Skin of body (tissue), 2 donors: Measurements from ENCODE around the gene ATG9A. TPM values are rescaled to one million over a fixed set of nuclear protein-coding genes. Genes with fewer than 3 reads are reported as not detected.
A peak's percentile ranks its signal among the peaks of the same experiment; 100 is the strongest.
"Not testable (repeated sequence)": the region's sequence is repeated elsewhere in the genome, so short reads cannot be mapped to it uniquely, and the experiment has no call there.

Experiments
- DNase-seq: peaks from one replicate; lab custom pipeline; 2025; lab: John Stamatoyannopoulos, UW
- total RNA-seq: library from RNA; depleted of rRNA; stranded (reverse); fragments of >200 nt; gene quantifications from one replicate; pipeline ENCODE4 v1.2.3, GENCODE V29; 2014

The ATG9A gene, protein sequence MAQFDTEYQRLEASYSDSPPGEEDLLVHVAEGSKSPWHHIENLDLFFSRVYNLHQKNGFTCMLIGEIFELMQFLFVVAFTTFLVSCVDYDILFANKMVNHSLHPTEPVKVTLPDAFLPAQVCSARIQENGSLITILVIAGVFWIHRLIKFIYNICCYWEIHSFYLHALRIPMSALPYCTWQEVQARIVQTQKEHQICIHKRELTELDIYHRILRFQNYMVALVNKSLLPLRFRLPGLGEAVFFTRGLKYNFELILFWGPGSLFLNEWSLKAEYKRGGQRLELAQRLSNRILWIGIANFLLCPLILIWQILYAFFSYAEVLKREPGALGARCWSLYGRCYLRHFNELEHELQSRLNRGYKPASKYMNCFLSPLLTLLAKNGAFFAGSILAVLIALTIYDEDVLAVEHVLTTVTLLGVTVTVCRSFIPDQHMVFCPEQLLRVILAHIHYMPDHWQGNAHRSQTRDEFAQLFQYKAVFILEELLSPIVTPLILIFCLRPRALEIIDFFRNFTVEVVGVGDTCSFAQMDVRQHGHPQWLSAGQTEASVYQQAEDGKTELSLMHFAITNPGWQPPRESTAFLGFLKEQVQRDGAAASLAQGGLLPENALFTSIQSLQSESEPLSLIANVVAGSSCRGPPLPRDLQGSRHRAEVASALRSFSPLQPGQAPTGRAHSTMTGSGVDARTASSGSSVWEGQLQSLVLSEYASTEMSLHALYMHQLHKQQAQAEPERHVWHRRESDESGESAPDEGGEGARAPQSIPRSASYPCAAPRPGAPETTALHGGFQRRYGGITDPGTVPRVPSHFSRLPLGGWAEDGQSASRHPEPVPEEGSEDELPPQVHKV
- total RNA-seq, result 24.7 TPM

DNA sequence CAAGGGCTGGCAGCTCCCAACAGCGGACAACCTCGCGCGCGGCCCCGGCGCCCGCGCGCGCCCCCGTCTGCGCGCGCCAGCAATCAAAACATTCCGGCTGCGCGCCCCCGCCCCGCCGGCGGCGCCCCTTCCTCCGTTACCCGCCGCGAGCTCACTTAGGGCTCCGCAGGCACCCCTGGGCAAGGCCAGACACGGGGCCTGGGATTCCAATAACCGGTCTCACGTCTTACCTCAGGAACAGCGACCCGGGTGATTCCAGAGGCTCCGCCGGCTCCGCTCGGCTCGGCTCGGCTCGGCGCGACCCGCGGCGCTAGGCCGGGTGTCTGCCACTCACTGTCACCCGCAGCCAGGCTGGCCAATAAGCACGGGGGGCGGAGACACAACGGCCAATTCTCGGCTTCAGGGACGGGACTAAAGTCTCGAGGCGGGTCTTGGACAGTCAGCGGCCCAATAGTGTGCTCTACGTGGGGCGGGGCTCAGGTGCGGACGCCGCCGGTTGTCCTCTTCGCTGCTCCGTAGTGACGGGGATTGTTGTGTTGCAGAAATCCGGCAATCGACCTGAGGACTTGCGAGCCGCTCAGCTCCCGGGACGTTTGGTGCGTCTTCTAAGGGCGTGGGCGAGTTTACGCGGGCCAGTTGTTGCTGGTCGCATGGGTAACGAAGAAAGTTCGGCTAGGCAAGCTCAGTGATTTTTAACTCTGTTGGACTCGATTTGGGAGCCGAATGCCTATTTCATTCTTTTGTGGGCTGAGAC is at the start of gene ATG9A, which contains the start of gene ANKZF1:
TSS of gene ATG9A (minus strand) at position 332 of the 754 bp plus-strand sequence. CDS start 1,612 bp downstream, outside the sequence.
TSS of gene ANKZF1 (plus strand) at position 502 of the 754 bp plus-strand sequence. CDS start 452 bp downstream, outside the sequence.
- DNase-seq, result peak; percentile 98

- DNase-seq, result no peak
Observed at GRCh38 chr2:219278655-219279150, 49.3 kb upstream of the ATG9A start.

DNA sequence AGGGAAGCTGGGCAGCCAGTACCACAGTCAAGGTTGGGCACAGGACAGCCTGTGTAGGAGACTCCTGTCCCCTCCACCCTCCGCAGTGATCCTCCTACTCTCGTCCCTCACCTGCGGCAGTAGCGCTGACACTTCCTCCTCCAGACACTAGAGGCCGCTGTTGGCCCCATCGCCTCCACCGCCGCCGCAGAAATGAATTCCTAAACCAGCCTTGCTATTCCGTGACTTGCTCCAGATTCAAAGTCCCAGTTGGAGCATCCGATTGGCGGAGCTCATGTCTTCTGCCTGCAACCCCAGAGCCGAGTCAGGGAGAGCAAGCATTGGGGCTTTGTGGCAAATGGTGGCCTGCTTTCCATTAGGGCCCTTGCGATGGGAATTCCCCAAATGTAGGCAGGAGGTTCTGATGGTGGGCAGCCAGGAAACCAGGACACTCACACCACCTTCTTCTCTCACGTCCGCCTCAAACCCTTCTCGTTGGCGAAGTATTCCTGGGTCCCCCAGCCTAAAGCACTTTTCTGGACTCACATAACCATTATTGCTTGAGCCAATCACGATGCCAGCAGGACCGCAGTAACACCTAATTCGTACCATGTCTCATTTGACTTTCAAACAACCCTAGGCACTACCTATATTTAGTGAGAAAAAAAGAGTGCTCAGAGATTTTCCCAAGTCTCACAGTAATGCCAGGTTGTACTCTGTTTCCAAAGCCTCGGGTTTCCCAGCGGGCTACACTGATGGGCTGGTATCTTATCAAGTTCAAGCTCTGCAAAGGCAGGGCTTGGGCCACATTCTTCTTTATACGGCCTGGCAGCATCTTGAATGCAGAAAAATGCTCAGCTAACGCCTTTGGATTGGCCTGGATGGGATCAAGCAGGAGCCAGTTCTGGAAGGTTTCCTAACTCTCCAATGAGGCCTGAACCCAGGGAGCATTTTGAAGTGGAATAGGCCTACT is 48.5 kb upstream of the ATG9A start:
- peak; percentile 87 for DNase-seq

GRCh38 chr2:219274361-219274921 is 45.0 kb upstream of the ATG9A start:
- peak; percentile 35 for DNase-seq

- DNase-seq, result no peak
Observed at GRCh38 chr2:219273937-219274336, 44.5 kb upstream of the ATG9A start.

DNA sequence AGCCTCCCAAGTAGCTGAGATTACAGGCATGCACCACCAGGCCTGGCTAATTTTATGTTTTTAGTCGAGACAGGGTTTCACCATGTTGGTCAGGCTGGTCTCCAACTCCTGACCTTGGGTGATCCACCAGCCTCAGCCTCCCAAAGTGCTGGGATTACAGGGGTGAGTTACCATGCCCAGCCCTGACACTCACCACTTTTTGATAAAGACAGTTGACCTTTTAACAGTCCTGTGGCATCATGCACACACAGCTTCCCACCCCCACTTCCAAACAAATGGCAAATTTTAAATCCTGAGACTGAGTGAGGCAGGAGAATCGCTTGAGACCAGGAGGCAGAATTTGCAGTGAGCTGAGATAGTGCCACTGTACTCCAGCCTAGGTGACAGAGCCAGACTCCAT is 43.6 kb upstream of the ATG9A start:
- no peak for DNase-seq

DNA sequence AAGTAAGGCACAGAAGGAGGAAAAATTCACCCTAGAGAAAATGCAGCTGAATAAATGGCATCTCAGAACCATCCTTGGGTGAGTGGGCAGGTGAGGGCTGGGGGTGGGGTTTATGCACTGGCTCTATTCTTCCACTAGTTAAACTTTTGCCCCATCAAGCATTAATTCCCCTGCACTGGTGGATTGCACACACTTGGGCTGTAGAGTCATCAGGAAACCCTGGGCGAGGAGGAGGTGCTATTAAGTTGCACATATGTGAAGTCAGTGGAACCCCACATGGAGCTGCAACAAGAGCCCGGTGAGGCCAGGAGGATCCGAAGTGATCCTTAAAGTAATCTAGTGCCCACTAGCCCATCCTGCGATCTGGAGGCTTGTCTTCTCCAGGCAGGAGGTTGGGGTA is 42.9 kb upstream of the ATG9A start:
- no peak for DNase-seq

DNA sequence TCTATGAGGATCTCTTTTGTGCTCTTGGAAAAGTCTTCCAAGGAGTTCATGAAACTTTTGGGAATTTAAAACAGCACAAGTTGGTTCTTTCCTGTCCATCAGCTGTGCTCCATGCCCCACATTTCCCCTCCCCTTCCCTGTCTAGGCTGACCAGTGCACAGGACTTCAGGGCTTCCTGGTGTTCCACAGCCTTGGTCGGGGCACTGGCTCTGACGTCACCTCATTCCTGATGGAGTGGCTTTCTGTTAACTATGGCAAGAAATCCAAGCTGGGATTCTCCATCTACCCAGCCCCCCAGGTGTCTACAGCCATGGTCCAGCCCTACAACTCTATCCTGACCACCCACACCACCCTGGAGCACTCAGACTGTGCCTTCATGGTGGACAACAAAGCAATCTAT is 41.6 kb upstream of the ATG9A start:
- DNase-seq, result no peak

GRCh38 chr2:219270055-219270372 is 40.6 kb upstream of the ATG9A start:
- DNase-seq, result no peak

- DNase-seq, result no peak
Observed at GRCh38 chr2:219269362-219270054, 40.1 kb upstream of the ATG9A start.

GRCh38 chr2:219268294-219268693 is 38.9 kb upstream of the ATG9A start:
- DNase-seq, result no peak

- DNase-seq, result no peak
Observed at GRCh38 chr2:219266886-219267285, 37.5 kb upstream of the ATG9A start.

DNA sequence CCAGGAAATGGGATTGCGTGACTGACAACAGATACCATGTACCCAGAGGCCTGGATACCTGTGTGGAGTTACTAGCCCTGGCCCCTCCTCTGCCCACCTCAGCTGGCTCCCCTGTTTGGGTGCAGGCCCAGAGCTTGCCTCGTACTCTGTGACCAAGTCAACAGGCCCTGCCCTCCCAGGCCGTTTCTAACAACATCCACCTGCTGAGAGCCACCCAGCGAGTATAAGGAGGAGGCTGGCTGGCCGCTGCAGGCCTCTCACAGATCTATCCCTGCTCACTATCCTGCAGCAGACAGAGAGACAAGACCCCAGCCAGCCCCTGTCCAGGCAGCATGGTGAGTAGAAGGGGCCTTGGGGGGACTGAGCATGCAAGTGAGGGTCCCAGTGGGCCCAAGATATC is 36.8 kb upstream of the ATG9A start:
- DNase-seq, result no peak

DNA sequence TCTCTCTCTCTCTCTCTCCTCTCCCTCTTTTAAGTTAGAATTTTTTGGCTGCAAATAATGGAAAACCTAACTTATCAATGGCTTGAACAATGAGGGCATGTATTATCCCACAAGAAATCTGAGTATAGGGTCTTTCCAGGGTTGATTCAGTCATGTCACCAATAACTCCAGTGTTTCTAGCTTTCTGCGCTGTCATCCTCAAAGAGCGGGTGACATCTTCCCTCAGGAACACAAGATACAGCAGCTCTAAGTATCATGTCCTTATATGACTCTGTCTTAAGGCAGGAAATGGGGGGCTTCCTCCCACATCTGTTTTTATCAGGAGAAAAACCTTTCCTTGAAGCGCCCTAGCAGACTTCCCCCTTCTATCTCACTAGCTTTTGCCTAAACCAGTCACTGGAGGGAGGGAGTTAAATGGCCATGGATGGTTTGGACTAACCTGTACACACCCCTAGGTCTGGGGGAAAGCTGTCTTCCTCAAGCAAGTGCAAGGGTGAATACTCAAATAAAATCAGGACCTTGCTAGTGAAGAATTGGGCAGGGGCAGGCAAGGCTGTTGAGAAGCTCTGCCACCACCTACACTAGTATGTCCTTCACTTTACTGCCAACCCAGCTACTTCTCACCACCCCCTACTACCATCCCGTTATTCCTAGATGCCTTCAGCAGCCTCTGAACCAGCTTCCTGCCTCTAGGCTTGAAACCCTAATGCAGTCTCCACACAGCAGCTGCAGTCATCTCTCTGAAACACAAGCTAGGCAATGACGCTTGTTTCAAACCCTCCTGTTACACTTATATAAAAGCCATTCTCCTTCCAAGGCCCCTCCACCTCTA is 31.8 kb upstream of the ATG9A start:
- no peak for DNase-seq

DNA sequence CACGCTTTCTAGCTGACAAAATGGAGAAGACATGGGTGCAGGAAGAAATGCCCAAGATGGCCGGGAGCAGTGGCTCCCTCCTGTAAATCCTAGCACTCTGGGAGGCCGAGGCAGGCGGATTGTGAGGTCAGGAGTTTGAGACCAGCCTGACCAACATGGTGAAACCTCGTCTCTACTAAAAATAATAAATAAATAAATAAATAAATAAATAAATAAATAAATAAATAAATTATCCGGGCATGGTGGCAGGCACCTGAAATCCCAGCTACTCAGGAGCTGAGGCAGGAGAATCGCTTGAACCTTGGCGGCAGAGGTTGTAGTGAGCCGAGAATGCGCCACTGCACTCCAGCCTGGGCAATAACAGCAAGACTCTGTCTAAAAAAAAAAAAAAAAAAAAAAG is 29.5 kb upstream of the ATG9A start:
- DNase-seq, result not testable (repeated sequence)

DNA sequence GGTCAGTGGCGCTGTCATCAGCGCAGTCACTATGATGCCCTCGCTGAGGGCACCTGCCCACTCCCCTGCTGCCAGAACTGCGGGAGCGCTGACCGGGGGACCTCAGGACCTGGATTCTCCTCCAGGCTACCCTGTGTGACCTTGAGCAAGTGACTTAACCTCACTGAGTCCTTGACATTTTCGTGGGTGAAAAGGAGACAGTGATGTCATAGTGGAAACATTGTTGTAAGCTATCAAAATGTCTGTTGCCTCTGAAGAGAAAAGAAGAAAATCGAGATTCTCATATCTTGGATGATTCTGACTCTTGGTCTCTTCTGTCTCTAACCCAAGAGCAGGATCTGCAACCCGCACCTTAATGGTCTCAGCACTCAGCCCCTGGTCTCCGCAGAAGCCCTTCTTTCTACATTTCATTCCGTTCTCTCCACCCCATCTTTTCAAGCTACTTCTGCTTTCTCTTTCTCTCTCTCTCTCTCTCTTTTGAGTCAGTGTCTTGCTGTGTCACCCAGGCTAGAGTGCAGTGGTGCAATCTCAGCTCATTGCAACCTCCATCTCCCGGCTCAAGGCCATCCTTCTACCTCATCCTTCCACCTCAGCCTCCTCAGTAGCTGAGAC is 25.3 kb upstream of the ATG9A start:
- no peak for DNase-seq

DNA sequence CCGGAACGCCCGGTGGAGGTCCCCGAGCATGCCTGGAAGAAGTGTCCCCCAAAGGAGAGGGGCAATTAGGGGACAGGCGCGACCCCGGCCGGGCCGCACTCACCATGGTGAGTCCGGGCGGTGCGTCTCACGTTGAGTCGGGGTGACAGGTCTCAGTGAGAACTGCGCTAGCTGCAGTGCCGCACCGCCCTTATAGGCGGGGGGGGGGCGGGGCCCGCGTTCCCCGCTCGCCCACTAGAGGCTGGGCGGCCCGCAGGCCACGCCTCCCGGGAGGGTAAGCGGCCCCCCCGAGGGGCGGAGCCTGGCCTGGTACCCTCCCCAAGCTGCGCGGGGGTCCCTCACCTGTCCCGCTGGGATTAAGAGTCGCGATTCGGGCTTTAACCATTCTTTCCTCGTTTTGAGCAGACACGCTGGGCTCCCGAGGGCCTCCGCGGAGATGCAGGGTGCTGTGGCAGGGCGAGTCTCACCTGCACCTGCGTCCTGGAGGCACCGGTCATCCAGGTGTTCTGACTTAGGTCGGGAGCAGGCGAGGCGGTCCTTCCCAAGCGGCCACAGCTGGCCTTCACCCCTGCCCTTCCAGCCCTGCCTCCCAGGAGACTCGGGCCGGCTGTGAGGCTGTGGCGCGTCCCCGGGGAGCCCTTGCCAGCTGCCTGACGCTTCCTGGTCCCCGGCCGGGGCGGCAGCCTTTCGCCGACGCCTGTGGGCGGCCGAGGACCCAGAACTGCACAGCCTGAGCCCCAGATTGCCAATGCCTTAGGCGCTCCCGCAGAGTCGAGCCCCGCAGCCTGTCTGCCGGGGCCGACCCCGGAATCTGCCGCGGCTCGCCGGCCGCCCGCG is 24.5 kb upstream of the ATG9A start, which contains the start of gene TUBA4A:
TSS of gene TUBA4A (minus strand) at position 166 of the 837 bp plus-strand sequence. CDS start at position 106, 60 bp downstream.
- DNase-seq, result no peak
